Lung (tissue), 12 donors: ENCODE results near the gene RCOR1. TPM values are rescaled to one million over a fixed set of nuclear protein-coding genes. Genes with fewer than 3 reads are reported as not detected.

Experiments used
- ATAC-seq: fragments of 200-7000 bp; cut with Tn5 transposase; one replicate; pipeline ENCODE4 v1.9.1; 2020; ENCODE audit warnings: moderate number of reproducible peaks; ENCODE audit not compliant: insufficient read depth, low FRiP score
- DNase-seq, 3 donors: peaks; one replicate each; pipeline ENCODE4 v3.0.0-alpha.2; 2013 to 2017
- H3K27ac ChIP-seq, 2 donors: one replicate each; pipeline ENCODE4 v1.5.1; 2013; ENCODE audit warnings: mild to moderate bottlenecking in 2 of 2, moderate library complexity in 2 of 2, control low read depth in 1 of 2, inconsistent platforms in 1 of 2, low read depth in 1 of 2, low read length in 1 of 2
- H3K27me3 ChIP-seq, 3 donors: one replicate each; pipeline ENCODE4 v1.5.1; 2013; ENCODE audit warnings: low read length in 2 of 3; ENCODE audit not compliant: control insufficient read depth in 3 of 3, insufficient read depth in 3 of 3
- H3K36me3 ChIP-seq, 4 donors: one replicate each; pipeline ENCODE4 v1.5.1; 2013; ENCODE audit warnings: low read length in 4 of 4, mild to moderate bottlenecking in 1 of 4, moderate library complexity in 1 of 4; ENCODE audit not compliant: control insufficient read depth in 4 of 4, insufficient read depth in 4 of 4
- H3K4me1 ChIP-seq, 5 donors: one replicate each; pipeline ENCODE4 v1.5.1; 2013; ENCODE audit warnings: low read length in 5 of 5, mild to moderate bottlenecking in 2 of 5, moderate library complexity in 1 of 5; ENCODE audit not compliant: control insufficient read depth in 5 of 5, insufficient read depth in 5 of 5
- H3K4me3 ChIP-seq: one replicate; pipeline ENCODE4 v1.5.1; 2013; ENCODE audit warnings: mild to moderate bottlenecking, control low read depth, moderate library complexity
- H3K9ac ChIP-seq, 2 donors: one replicate each; pipeline ENCODE4 v1.5.1; 2013; ENCODE audit warnings: low read length in 2 of 2, control low read depth in 1 of 2; ENCODE audit not compliant: insufficient read depth in 1 of 2
- H3K9me3 ChIP-seq, 4 donors: one replicate each; pipeline ENCODE4 v1.5.1; 2013; ENCODE audit warnings: low read length in 3 of 4, mild to moderate bottlenecking in 1 of 4, moderate library complexity in 1 of 4; ENCODE audit not compliant: control insufficient read depth in 4 of 4, insufficient read depth in 3 of 4
- CTCF ChIP-seq: IDR thresholded peaks from 2 replicates; pipeline ENCODE4 v1.5.1; 2012; ENCODE audit warnings: mild to moderate bottlenecking; ENCODE audit errors: control extremely low read depth, extremely low read depth
- WGBS, 2 donors: extraction: QIAGEN DNeasy Blood & Tissue Kit; methylation state at CpG; one replicate each; pipeline ENCODE4 v1.1.7; 2013; 5-methylcytosine and 5-hydroxymethylcytosine counted together
- polyA plus RNA-seq, 2 donors: library from polyadenylated mRNA; stranded (reverse); fragments of 200-250 nt; gene quantifications; one replicate each; pipeline ENCODE4 v1.2.1, GENCODE V29; 2013
- total RNA-seq, 2 donors: library from RNA; depleted of rRNA in 1 of 2; stranded (reverse); fragments of >200 nt in 1 of 2; gene quantifications; one replicate each; pipeline ENCODE4 v1.2.1, GENCODE V29; 2014 to 2021
- donor health status: control.
- donor health status: control.
- donor health status: Bipolar disorder and iron deficiency.
- donor health status: healthy.
- donor health status: DM: yes; HTN: yes; CAD: no.

Gene RCOR1
- total and polyA plus RNA-seq, 4 donors = 7.9 to 63.9 (median 22.4) TPM

GRCh38 chr14:102684298-102684663, 91.8 kb downstream of the RCOR1 start:
- Histone ChIP-seq H3K9ac (peak overlapping the region in 1 of 2 donors; percentile 6), H3K36me3 (peaks cover 2 to 7% (median 3%) of the 10 kb centered on the region in 4 donors), H3K4me1 (peaks cover 0 to 9% (median 5%) of the 10 kb centered on the region in 5 donors), H3K9me3 (no peaks in the 10 kb centered on the region), H3K4me3 (no peak overlapping the region), H3K27me3 (no peaks in the 10 kb centered on the region), H3K27ac (no peak overlapping the region)
- no peak for ATAC-seq
- TF ChIP-seq CTCF = no peak
- no peak for DNase-seq
- WGBS, 2 donors = 77 to 83% methylated on average over 6 of the region's 6 CpGs

- peaks cover 0 to 10% (median 5%) of the 10 kb centered on the region in 5 donors for H3K4me1 ChIP-seq
- H3K9ac ChIP-seq = no peak overlapping the region
- H3K9me3 ChIP-seq = no peaks in the 10 kb centered on the region
- ATAC-seq (no peak), DNase-seq (no peak)
- H3K4me3 ChIP-seq = no peak overlapping the region
- H3K36me3 ChIP-seq = peaks cover 2 to 7% (median 3%) of the 10 kb centered on the region in 4 donors
- H3K27me3 ChIP-seq = no peaks in the 10 kb centered on the region
- no peak for TF ChIP-seq CTCF
- no peak overlapping the region for H3K27ac ChIP-seq
- 86 to 88% methylated on average over 7 of the region's 7 CpGs for WGBS, 2 donors
Observed at GRCh38 chr14:102686196-102686801, 93.8 kb downstream of the RCOR1 start.

GRCh38 chr14:102688290-102688689, 95.8 kb downstream of the RCOR1 start:
- Histone ChIP-seq H3K9ac (no peak overlapping the region), H3K27ac (no peak overlapping the region)

More at GRCh38 chr14:102688290-102688689, 95.8 kb downstream of the RCOR1 start:
- no peak overlapping the region for H3K4me3 ChIP-seq
- peaks cover 0 to 6% (median 2%) of the 10 kb centered on the region in 4 donors for H3K36me3 ChIP-seq
- no peaks in the 10 kb centered on the region for H3K27me3 ChIP-seq
- WGBS, 2 donors = 29 to 54% methylated on average over 3 of the region's 3 CpGs
- ATAC-seq (peak; percentile 69), DNase-seq (peak in 1 of 3 donors; percentile 41)
- peaks cover 4 to 15% (median 7%) of the 10 kb centered on the region in 5 donors for H3K4me1 ChIP-seq
- no peak for TF ChIP-seq CTCF
- no peaks in the 10 kb centered on the region for H3K9me3 ChIP-seq
